ENCODE data around the gene TBX15.

DNA sequence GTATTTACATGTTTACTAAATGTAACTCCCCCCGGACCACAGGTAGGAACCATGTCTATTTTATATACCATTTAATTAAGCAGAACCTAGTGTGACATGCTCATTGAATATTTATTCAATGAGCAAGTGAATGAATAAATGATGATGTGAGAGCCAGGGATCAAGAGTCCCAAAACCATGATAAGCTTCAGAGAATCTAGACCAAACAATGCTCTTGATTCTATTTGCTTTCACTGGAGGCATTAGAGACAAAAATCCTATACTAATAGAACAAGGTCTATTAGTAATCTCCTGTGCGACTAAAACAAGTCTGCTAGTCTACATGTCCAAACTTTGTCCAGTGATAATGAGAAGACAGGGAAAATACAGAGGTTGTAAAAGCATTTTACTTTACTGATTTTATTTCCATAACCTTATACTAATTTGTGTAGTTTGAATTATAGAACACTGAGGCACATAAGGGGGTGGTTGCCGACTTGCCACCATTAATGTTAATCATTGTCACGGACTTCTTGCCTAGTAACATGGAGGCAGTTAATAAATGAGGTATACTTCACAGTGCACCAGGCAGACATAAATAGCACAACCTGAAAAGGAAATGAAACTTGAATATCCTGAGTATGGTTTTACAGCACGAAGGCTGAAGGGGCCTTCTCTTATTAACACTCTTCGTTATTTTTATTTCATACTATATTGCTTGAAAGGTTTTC, 69.8 kb downstream of the TBX15 start:
- TF ChIP-seq ZNF274 (IDR thresholded peaks at IDR 0.05; ENCODE audit: low read depth, low read length): no peak
- no peak for TF ChIP-seq YY1 (IDR thresholded peaks at IDR 0.05; ENCODE audit: insufficient read depth, insufficient read length)

All from NT2/D1 (cell line).